HG02840 (cell line): ENCODE data around the gene MATN1.
"Not testable (repeated sequence)": the region's sequence is repeated elsewhere in the genome, so short reads cannot be mapped to it uniquely, and the experiment has no call there.

Experiments
- ATAC-seq: cut with Tn5 transposase; IDR thresholded peaks from one replicate; pipeline ENCODE4 v1.9.1; 2021; ENCODE audit warnings: mild to moderate bottlenecking, moderate library complexity, moderate number of reproducible peaks; ENCODE audit not compliant: unreplicated experiment, low FRiP score

The MATN1 gene, protein sequence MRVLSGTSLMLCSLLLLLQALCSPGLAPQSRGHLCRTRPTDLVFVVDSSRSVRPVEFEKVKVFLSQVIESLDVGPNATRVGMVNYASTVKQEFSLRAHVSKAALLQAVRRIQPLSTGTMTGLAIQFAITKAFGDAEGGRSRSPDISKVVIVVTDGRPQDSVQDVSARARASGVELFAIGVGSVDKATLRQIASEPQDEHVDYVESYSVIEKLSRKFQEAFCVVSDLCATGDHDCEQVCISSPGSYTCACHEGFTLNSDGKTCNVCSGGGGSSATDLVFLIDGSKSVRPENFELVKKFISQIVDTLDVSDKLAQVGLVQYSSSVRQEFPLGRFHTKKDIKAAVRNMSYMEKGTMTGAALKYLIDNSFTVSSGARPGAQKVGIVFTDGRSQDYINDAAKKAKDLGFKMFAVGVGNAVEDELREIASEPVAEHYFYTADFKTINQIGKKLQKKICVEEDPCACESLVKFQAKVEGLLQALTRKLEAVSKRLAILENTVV

DNA sequence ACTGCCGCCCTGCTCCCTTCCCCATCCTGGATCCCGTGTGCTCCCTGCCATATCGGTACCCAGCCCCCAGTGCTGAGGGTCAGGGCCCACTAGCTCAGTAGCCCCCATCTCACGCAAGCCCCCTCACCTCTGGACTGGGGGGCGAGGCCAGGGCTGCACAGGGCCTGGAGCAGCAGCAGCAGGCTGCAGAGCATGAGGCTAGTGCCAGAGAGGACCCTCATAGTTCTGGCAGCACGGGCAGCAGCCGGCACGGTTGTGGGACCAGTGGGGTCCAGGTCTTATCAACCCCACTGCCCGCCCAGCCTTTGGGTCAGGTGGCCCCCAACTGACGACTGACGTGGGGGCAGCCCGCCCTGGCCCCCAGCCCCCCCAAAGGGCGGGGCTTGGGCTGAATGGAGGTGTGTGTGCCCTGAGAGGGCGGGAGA, at the start of gene MATN1:
Gene MATN1, minus strand, starts transcription at position 255 of the 425 bp plus-strand sequence. Its CDS starts 34 bp downstream, at position 221.
- ATAC-seq = no peak

DNA sequence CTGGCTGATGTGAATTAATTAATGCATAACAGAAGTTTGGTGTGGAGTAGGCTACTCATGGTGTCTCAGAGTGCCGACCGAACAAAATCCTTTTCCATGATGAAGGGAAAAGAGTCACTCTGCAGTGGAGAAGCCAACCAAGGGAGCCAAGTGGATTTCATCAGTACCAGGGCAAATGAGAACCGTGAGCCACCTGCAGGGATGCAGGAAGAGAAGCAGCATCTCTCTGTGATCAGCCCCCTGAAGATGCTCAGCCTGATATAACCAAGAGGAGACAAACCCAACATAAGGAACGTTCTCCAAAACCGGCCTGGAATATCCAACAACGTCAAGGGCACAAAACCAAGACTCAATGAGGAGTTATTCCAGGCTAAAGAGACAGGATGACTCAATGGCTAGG, 47.6 kb upstream of the MATN1 start:
- no peak for ATAC-seq

DNA sequence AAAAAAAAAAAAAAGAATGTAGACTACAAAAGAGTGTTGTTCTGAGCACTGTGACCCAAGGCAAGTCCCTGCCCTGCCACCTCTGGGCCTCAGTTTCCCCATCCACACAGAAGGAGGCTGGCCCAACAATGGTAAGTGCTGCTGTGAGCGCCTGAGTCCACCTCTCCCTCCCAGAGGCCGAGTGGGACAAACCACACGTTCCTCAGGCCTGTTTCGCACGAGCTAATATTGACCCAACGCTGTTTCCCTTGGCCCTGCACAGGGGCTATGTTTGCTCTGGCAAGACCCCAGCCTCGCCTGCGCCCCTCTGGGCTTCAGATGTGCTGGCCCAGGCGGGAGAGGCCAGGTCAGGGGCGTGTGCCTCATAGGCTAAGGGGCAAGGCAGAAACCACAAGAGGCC, 46.8 kb upstream of the MATN1 start:
- ATAC-seq = no peak

DNA sequence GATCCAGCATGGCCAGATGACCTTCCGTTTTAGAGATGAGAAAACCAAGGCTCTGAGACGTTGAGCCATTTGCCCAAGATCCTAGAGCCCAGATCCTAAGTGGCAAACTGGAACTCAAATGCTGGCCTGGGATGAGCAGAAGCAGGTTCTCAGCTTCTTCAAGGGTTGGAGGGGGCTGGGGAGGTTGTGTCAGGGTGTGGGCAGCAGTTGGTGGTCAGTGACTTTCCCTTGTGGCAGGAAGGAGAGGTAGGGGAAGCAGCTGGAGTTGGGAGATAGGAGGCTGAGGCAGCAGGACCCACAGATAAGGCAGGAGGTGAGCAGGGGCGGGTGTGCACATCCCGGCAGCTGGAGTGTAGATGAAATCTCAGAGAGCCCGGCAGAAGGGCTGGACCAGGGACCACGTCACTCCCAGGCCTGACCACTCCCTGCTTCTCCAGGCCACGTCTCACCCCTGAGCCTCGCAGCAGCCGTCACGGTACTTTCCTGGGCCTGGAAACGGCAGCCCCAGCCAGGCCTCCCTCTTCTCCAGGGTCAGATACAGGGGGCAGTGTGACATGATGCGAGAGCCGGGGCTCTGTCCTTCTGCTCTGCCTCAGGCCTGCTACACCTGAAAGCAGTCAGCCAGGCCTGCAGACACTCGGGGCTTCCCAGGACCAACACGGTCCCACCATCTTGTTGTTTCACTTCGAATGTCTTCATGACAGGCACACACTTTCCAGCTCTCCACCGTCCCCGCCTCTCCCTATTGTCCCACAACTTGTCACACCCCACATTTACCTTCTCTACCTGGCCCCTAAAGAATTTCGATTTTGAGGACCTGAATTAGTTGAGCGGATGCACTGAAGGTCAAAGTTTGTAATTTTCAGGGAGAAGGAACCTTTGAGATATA, 45.7 kb upstream of the MATN1 start:
- no peak for ATAC-seq

DNA sequence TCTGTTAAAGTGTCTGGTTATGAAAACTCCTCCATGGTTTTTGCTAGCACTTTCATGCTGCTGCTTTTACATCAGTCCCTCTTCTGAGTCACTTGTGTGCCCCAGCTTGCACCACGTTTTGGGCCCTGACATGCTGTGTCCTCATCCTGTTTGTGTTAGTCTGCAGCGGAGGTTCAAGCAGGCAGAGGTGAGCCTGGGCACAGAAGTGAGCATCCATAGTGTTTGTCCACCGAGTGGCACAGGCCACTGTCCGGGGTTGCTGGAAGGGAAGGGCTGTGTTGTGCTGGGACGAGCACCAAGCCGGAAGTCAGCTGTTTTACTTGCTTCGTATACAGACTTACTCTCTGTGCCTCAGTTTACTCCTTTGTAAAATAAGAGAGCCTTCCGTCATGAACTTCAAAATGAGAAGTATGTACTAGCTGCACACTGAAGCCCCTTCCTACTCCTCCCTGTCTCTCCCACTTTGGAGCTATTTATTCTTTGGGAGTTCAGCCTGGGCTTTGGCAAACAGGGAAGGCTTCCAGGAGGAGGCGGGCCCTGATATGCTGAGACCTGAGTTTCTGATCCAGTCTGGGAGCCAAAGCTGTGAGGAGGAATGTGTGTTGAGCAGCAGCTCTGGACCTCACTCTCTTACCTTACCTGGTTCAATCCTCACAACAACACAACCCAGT, 44.9 kb upstream of the MATN1 start:
- ATAC-seq = no peak

DNA sequence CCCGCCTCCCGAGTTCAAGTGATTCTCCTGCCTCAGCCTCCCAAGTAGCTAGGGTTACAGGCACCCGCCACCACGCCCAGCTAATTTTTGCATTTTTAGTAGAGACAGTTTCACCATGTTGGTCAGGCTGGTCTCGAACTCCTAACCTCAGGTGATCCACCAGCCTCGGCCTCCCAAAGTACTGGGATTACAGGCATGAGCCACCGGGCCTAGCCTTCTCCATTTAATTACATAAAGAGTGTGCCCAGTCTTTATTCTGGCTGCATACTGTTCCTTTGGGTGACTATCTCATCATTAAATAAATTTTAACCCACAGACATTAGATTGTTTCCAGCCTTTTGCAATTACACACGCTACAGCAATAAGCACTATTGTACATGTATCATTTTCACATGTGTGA, 43.6 kb upstream of the MATN1 start:
- ATAC-seq = not testable (repeated sequence)

DNA sequence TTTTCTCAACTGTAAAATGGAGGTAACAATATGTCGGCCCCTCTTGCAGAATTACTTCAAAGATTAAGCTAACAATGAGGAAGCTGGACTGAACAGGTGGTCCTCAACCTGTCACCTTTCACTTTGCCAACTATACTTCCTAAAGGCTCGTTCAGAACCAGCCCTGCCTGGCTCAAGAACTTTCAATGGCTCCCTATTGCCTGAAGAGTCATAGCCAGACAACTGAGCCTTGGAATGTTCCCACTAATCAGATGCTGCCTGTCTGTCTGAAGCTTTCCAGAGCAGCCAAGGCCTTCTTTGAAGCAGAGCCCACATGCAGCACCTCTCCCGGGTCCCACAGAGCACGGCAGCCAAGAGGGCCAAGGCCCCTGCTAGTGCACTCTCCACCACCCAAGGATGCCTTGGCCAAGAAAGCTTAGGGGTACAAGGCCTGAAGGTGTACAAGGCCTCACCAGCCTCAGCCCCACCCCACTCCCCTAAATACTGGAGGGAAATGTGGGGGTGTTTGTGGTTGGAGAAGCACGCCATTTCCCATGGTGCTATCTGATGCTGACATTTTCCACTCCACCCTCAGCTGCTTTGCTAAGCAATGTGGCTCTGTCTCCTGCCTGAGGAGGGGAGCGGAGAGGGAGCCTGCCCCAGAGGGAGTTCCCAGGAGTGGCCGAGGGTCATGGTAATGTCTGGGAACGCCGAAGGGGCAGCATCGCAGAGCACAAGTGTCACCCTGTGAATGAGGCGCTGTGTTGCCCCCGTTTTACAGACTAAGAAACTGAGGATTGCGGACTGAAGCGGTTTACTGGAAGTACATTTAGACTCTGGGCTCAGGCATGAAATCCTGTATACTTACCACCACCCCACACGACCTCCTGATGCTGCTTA, 42.4 kb upstream of the MATN1 start:
- no peak for ATAC-seq

DNA sequence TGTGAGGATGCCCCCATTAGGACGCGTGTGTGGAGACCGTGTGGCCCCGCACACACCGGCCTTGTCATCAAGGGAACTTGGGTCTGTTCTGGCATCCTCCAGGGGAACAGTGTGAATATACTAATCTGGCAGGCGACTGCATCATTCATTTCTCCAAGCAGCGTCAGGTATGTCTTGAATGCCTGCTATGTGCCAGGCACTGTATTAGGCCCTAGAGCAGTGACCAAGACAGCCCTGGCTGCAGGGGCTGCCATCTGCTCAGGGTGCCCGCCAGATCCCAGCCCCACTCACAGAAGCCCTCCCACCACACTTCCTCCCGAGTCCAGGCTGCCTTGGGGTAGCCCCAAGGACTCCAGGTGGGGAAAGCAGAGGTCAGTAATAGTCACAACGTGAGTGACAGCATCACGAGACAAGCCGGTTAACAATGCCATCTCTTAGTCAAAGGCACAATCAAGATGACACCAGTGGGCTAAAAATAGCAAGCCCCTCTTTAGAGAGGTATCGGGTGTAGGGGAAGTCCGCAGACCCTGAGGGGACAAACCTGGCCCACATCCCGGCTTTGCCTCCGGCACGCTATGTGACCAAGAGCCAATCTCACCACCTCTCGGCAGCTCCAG, 41.7 kb upstream of the MATN1 start:
- no peak for ATAC-seq

DNA sequence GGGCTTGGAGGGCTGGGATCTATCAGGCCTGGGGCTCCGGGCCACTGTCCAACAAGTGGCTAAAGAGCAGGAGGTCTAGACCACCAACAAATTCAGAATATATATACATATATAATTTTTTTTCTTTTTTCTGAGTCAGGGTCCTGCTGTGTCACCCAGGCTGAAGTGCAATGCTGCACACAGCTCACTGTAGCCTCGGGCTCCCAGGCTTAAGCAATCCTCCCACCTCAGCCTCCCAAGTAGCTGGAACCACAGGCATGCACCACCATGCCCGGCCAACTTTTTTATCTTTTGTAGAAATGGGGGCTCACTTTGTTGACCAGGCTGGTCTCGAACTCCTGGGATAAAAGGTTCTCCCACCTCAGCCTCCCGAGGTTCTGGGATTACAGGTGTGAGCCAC, 41.0 kb upstream of the MATN1 start:
- no peak for ATAC-seq

DNA sequence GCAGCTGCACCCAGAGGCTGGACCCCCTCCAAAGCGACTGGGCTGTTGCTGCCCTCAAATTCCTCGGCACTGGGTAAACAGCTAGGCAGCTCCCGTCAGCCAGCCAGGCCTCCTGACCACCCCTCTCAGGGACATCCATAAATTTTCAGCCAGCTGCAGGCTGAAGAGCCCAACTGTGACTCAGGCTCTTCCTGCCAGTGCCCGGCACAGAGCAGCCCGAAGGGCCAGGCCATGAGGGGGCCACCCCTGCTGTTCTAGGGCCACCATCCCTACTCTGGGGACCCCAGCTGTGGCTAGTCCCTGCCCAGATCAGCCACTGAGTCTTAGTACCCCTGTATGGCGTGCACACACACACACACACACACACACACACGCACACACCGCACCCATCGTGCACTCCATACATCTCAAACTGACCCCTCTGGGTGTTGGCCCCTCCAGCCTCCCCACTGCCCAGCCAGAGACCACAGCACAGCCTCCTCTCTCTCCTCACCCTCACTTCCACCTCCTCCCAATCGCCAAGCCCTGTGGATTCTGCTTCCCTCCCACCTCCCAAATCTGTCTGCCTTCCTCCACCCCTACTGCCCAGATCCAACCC, 40.4 kb upstream of the MATN1 start:
- no peak for ATAC-seq

DNA sequence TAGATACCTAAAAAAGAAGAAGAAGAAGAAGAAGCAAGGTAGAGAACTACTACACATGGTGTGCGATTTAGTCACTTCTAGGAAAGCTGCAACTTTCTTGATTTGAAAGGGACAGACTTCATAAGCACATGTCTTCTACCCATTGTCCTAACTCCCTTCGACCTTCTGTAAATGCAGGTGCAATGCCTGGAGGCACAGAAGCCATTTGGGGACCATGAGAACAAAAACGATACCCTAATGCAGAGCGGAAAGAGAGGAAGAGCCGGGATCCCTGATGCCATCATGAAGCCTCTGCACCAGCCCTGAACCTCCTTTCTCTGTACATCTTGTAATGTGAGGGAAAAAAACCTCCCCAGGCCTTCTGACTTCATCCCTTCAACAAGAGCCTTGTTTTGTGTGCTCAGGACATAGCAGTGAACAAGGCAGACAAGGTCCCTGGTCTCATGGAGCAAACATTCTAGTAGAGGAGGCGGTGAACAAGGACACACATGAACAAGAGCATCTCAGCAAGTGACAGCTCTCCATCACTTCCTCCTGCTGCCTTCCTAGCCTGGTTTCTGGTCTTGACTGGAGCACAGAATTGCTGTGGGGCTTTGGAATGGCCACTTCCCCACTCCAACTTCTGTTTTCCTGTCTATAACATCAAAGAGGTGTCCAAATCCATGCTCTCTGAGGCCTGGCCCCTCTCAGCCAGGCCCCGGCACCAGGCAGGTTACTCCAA, 39.7 kb upstream of the MATN1 start:
- no peak for ATAC-seq

DNA sequence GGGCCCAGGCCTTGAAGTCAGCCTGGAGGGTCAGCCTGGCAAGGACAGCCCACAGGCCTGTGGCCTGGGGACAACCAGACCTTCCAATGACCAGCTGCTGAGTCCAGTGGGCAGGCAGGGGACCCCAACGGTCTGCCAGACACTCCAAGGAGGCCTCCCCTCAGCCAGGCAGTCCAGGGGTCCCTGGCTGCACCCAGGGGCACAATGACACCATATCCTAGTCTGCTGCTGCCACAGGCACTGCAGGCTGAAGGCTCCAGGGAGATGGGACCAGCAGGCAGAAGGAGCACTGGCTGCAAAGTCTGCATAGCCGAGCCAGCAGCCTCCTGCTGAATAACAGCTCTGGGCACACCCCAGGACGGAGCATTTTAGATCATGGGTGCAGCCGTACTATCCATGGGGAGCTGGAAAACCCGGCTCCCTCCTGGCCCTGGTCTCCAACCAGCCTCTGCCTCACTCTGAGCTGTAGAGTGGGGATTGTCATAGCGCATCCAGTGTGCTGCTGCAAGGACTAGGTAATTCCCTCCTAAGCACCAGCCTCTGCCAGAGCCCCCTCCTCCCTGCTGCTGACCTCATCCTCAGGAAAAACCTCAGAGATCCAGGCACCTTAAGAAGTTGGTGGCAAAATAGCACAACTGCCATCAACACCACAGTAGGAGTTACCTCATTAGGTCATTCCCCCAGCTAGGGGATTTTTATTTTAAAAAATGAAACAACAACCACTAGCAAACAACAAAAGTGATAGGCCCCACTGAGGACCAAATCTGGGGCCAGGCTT, 39.0 kb upstream of the MATN1 start:
- no peak for ATAC-seq

DNA sequence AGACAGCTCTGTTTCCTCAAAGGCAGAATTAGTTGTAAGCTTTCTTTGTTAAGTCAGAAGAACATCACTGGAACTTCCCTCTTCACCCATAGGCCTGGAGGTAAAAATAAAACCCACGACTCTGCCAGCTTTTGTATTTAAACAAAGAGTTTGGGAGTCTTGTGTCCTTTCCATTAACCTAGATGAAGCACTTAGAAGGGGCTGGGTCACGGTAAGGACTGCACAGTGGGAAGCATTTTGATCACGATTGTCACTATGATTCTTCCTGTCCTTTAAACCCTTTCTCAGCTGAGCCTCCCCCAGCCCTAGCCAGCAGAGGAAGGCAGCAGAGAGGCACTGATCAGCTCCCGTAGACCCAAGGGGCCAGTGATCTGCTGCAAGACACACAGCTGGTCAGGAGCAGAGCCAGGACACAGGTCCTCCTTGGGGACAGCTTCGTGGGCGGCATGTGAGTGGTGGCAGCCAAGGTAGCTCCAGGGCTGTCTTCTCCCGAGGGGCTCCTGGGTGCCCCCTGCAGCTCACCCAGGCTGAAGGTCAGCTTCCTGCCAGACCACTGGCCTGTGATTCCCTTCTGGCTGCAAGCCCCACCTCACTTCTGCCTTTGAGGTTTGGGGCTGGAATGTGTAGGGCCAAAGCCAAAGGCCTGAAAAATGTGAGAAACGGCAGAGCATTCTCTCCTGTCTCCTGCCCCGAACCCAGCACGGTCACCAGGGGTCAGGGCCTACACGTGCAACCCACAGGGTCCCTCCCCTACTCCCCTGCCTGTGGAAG, 38.2 kb upstream of the MATN1 start:
- ATAC-seq = no peak

DNA sequence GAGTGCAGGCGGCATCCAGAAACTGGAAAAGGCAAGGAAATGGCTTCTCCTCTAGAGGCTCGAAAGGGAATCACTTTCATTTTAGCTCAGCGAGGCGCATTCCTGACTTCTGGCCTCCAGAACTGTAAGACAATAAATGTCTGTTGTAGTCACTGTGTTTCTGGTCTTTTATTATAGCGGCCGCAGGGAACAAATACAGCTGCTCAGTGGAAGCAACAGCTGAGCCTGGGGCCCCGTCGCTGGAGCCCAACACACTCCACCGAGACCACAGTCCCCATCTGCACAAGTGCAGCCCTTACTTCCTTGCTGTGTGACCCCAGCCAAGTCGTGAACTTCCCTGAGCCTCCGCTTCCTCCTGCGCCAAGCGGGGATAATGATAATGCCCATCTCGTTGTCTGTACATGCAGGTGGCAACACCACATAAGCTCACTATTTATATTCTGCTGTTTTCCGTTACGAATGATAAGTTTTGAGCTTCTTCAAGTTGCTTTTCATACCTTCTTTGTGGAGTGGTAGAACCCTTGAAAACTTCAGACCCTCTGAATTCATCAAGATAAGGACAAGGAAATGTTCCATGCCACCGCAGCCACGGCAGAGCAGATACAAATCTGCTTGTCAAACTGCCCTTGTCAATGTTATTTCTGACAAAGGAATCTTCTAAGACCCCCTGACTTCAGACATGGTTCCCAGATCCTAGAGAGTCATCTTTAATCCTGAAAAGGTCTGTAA, 37.4 kb upstream of the MATN1 start:
- no peak for ATAC-seq

DNA sequence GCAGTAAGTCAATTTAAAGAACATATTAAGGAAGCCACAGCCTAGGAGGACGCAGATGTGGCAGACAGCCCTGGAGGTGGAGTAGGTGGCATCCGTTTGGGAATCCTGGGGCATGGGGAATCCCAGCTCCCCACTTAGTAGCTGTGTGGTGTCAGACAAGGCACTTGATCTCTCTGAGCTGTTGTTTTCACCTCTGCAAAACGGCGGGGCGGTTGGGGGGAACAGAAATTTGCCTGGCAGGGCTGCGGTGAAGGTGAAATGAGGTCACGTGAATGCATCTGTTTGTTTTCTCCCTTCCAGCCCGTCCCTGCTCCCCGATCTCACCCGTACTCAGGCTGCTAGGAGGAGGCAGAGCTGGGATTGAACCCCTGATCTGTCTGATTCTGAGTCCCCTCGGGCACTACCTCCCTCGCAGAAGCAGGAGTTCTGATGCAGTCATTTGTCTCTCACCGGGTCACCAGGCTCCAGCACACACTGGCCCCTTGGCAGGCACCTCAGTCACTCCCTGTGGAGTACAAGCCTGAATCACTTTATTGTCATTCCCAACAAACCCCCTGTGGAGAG, 36.4 kb upstream of the MATN1 start:
- ATAC-seq = no peak

DNA sequence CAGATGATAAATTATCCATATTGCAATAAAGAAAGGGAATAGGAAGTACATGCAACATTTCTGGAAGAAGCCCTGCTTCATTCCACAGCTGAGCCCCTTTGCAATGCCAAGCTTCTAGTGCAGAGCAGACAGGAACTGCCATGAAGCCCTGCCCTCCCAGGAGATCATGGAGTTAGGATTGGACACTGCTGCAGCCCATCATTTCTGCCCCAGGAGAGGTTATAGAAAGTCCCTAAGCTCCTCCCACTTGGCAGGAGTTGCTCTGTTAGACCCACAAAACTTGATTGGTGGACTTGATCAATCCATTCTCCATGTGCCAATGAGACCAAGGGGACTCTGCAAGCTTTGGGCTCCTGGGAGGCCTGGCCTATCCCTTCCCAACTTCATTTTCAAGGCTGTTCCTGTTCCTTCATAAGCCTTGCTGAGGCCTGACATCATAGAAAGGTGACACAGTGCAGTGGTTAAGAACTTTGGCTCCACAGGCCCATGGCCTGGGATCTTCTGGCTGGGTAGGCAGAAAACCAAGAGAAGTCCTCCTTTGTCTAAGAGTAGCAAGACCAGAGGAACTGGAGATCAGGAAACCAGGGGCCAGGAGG, 35.5 kb upstream of the MATN1 start:
- ATAC-seq = no peak
